DLD1 (cell line): ENCODE data around the gene NR6A1.

Source experiments
- in situ Hi-C: cut with HindIII; loops from 2 replicates; pipeline ENCODE4 v1.10.0; 2017; ENCODE audit warnings: low sequenced_read_pairs

NR6A1 gene

GRCh38 chr9:124771021-124771866 is at the start of gene NR6A1:
Gene NR6A1, minus strand, starts transcription at chr9:124771311.
- in situ Hi-C loops: loop anchor here (25.0 kb wide), 1 partner anchor 116 kb away; no protein-coding TSS in a partner anchor

GRCh38 chr9:124818431-124819281 is 47.5 kb upstream of the NR6A1 start:
- in situ Hi-C loops: no loop called here

- in situ Hi-C loops: no loop called here
Observed at GRCh38 chr9:124815601-124816000, 44.5 kb upstream of the NR6A1 start.

- in situ Hi-C loops: no loop called here
Observed at GRCh38 chr9:124814164-124814535, 43.0 kb upstream of the NR6A1 start.

GRCh38 chr9:124813501-124814163 is 42.5 kb upstream of the NR6A1 start:
- in situ Hi-C loops: no loop called here

- in situ Hi-C loops: no loop called here
Observed at GRCh38 chr9:124813041-124813440, 41.9 kb upstream of the NR6A1 start.

- in situ Hi-C loops: no loop called here
Observed at GRCh38 chr9:124812441-124812876, 41.3 kb upstream of the NR6A1 start.

GRCh38 chr9:124810663-124811355 is 39.7 kb upstream of the NR6A1 start:
- in situ Hi-C loops: no loop called here

- in situ Hi-C loops: no loop called here
Observed at GRCh38 chr9:124809741-124810500, 38.8 kb upstream of the NR6A1 start.

GRCh38 chr9:124809211-124809610 is 38.1 kb upstream of the NR6A1 start:
- in situ Hi-C loops: no loop called here

GRCh38 chr9:124808246-124808956 is 37.3 kb upstream of the NR6A1 start:
- in situ Hi-C loops: no loop called here

GRCh38 chr9:124805186-124805585 is 34.1 kb upstream of the NR6A1 start:
- in situ Hi-C loops: no loop called here

GRCh38 chr9:124803911-124804310 is 32.8 kb upstream of the NR6A1 start:
- in situ Hi-C loops: no loop called here

- in situ Hi-C loops: no loop called here
Observed at GRCh38 chr9:124802426-124802825, 31.3 kb upstream of the NR6A1 start.

- in situ Hi-C loops: no loop called here
Observed at GRCh38 chr9:124801356-124801755, 30.2 kb upstream of the NR6A1 start.

- in situ Hi-C loops: no loop called here
Observed at GRCh38 chr9:124800306-124801259, 29.5 kb upstream of the NR6A1 start.

- in situ Hi-C loops: no loop called here
Observed at GRCh38 chr9:124799274-124800006, 28.3 kb upstream of the NR6A1 start.
